Measurements from ENCODE around the gene MACROH2A1.

The MACROH2A1 gene

DNA sequence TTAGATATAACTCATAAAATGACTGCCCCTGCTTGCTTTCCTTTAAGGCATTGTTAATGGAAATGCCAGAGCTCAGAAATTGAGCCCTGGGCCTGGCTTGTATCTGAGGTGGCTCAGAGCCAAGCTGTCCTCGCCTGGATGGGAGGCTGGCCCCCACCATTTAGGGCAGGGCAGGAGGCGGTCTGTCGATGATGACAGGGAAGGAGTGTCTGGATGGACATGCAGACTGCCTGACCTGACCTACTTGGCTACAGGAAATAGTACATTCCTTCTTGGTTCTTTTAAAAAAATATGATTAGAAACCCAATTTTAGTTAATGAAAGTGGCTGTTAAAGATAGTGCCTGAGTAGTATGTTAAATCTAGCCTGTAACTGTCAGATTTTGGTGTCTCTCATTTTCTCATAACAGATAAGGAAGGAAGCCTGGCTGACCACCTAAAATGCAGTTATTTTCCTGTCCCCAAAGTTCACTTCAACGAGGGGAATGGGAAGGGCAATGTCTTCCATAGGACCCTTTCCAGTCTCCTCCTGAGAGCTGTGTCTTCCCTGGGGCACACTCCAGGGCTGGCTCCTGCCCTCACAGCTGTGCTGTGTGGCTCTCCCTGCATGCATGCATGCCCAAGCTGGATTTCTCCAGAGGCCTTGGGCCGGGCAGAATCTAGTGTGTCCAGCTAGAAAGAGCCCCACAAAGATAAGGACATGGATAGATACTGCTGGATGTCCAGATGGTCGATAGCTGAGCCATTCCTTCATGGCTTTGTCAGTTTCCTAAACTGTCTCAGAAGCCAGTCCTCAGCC lies 42.3 kb downstream of the MACROH2A1 start:
- no peak for DNase-seq (ENCODE audit: low read depth, low spot score)

DNA sequence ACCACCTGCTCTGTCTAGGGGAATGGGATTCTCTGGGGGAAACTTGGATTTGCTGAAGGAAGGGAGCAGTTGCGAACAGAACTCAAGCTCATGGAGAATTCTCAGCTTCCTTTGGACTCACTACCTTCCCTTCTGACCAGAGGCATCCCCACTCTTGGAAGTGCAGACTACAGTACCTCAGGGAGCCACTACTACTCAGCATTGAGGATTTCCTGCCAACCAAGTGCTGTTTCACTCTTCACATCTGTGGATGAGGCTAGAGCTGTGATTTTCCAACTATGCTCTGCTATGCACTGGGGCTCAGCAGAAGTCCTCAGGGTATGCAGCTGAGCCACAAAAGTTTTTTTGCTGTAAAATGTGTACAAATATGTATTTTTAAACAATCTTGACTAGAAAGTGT lies 43.9 kb downstream of the MACROH2A1 start:
- no peak for DNase-seq (ENCODE audit: low read depth, low spot score)

DNA sequence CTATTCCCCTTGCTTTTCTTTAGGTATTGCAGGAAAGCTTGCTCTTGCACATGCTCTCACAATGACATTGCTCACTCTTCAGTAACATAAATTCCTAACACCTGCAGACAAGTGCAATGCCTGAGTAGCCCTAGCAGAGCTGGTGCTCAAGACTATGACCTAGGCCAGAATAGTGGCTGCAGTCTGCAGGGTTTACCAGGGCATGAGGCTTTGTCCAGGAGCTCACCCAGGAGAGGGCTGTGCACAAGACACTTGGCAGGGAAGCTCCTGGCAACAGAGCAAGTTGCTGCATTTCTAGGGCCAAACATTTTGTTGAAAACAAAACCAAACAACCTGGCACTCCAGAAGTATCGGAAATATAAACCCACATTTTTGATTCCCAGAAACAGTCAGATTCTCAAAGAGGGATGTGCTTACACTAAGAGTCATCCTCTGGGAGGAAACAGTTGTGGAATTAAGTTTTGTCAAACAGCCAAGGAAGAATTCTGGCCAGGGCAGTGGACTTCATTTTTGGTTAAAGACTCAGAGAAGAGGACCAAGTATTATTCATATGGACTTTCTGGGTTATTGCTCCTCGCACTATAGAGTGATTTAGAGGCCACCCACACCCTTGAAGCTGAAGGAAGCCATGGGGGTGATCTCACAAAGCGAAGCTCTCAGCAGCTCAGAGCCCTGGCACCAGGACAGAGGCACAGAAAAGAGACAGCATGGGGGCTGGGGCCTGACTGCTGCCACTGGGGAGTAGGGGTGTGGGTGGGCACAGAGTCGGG lies 44.9 kb downstream of the MACROH2A1 start:
- no peak for DNase-seq (ENCODE audit: low read depth, low spot score)

DNA sequence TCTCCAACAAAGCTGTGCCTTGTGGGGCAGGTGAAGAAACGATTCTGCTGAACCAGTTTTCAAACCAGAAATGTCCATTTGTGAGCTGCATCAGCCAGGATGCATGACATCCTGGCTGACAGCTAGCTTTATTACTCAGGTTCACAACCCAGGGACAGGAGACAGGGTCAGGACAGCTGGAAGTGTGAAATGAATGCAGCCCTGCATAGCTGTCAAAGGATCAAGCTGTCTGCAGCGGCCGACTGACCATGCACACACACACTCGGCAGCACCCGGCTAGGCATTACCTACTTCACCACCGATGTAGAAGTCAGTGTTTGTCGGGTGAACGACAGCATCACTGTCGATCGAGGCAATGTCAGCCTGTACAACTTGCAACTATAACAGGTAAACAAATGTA lies 48.5 kb downstream of the MACROH2A1 start:
- no peak for DNase-seq (ENCODE audit: low read depth, low spot score)

DNA sequence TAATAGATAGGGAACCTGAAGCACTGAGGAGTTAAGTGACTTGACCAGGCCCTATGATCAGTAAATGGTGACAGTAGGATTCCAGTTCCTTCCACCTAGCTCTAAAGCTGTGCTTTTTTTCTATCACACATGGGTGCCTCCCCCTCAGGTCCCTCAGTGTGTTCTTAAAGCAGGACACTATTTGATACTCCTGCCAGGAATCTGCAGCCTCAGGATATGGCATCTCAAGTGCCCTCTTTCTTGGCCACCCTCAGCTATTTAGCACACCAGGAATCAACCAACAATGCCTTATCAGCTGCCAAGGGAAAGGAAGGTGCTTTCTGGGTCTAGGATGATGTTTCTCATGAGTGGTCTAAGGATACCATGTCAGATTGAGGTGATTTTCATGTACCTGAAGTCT lies 49.1 kb downstream of the MACROH2A1 start:
- no peak for DNase-seq (ENCODE audit: low read depth, low spot score)

DNA sequence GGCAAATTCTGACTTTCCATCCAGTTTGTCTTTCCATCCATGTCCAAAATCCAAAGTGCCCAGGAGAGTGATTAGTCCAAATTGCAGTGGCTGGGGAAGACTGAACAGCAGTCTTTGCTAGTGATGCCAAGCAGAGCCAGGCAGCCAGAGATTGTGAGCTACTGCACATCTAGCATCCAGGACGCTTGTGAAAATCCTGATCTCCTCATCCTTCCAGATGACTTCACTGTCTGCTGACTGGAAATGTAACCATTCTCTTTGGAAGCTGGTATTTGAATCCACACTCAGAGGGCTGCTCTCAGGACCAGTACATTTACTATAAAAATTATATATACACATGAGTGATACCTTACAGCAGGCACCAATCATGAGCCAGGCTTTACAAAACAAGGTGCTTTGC lies 49.6 kb downstream of the MACROH2A1 start:
- DNase-seq (ENCODE audit: low read depth, low spot score), result no peak

DNA sequence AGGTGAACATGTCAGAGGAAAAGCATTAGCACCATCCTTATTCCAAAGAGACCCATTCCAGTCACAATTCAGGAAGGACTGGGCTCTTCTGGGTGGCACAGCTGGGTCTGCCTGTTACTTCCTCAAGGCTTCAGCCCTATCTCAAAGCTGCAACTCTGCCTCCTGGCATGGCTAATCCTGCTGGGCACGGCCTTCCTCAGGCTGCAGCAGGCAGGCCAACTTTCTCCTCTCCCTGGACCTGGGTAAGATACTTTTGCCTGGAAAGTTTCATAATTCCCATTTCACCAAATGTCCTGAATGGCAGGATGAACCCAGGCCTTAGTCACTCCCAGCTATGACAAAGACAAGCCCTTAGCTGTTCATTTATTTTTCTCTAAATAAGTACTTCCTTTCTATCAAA lies 50.1 kb downstream of the MACROH2A1 start:
- no peak for DNase-seq (ENCODE audit: low read depth, low spot score)

DNA sequence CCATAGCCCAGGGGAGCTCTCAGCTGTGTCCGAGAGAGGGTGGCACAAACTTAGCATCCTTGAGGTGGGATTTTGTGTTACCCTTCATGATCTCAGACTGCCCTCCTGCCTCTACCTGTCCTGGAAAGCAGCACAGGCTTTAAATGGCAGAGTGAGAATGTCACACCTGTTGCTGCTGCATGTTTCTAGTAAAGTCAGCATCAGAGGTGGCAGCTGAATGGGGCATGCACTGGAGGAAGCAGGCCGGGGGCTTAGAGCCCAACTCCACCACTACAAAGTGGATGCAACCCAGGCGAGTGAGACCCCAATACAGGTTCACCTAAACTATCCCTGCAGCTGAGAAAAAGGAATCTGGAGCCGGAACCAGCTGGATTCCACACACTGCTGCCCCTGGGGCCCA lies 51.6 kb downstream of the MACROH2A1 start:
- no peak for DNase-seq (ENCODE audit: low read depth, low spot score)

DNA sequence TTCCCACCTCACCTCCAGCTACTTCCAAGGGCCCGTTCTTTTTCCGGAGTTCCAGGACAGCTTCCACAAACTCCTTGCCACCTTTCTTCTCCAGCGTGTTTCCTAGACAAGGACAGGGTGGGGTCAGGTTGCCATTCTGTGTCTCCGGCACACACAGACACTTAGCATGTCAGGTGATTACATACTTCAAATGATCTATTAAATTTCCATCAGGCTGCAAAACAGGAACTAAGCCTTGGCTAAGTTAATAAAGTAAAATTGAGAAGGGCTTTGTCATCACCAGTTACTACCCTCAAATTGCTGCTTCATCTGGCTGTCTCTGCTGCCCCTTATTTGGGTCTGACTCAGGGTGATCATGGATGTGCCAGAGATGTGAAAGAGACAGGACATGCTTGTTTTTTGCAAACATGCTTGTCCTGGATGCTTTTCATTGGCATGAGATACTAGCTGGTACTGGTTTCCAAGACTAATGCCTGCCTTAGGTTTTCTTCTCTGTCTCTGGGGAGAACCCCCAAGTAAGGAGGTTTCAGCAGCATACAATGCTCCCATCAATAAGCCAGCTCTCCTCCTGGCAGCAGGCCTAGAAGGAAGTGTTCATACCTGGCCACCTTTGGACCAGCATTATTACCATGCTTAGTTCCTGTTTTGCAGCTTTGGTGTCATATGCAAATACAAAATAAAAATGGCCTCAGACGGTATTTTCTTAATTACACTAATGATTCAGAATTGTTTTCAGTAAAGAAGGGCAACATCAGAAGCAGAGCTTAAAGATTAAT lies 52.9 kb downstream of the MACROH2A1 start:
- no peak for DNase-seq (ENCODE audit: low read depth, low spot score)

DNA sequence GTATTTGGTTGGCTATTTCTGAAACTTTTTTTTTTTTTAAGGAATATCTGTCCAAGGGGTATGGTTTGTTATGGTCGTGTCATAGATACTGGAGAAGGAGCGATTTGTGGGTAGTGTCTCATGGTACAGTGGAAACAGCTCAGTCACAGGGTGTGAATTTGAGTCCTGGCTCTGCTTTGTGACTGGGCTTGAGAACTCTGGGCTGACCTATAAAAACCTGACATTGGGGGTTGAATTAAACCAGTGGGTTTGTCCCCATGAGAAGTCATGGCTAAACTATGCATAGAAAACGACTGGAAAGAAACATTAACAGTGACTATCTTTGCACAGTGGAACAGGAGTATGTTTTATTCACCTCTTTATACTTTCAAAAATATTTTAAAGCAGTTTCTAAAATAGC lies 54.7 kb downstream of the MACROH2A1 start:
- no peak for DNase-seq (ENCODE audit: low read depth, low spot score)

DNA sequence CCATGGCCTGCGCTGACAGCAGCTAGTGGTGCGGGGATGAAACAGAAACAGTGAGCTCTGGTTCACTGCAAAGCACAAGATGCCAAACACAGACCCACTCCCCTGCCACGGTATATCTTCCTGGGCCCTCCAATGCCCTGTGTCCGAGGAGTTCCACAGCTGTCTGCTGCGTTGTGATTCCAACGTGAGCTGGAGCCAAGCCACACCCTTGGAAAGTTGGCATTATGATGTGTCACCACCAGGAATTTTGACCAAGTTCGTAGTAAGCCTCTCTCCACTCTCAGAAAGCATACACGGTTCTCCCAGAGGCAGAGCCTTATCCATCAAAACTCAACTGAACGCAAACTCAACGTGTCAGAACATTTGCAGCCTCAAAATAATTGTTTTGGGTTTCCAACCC lies 55.6 kb downstream of the MACROH2A1 start:
- DNase-seq (ENCODE audit: low read depth, low spot score), result no peak

DNA sequence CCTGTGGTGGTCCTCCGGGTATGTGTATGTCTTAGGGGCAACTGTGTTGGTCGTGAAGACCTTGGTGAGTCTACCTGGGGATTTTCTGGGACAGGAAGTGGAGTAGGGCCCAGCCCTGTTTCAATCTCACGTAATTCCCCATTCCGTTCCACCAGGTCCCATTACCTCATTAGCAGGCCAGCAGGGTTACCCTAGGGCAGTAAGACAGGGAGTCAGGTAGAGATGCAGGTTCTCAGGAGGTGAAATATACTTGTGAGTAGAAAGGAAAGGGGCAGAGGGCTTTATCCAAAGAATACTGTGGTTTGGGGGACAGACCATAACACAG lies 56.5 kb downstream of the MACROH2A1 start:
- no peak for DNase-seq (ENCODE audit: low read depth, low spot score)

DNA sequence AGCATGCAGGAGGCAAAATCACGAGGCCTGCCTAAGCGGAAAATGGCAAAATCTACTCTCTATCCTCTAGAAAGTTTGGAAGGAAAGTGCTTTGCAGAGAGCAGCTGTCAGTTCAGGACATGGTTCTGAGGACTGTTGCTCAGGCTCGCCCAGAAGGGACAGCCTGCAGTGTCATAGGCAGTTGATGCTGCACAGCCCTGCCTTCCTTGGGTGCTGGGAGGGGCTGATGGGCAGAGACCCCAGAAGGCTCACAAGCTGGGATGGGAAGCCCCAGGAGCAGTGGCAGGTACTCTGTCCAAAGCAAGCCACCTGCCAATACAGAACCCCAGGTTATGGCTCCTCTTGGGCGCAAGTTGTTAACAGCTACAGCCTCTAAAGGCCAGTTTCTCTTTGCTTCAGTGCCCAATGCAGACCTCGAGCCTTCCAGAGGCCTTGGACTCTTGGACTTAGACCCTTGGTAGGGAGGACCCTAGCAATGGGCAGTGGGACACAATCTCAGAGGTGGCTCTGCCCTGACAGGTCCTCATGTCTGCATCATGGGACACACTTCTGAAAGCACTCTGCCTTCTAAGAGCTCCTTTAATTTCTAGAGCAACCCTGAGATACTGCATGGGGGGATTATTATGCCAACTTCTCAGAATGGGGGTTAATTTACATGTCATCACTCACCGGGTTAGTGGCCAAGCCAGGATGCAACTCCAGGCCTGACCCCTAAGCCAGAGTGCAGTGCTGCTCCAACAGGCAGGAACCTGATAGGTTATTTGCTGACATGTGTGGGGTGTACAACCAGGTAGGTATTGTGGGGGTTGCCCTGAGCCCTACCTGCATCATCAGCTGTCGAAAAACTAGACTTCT lies 57.1 kb downstream of the MACROH2A1 start:
- no peak for DNase-seq (ENCODE audit: low read depth, low spot score)

DNA sequence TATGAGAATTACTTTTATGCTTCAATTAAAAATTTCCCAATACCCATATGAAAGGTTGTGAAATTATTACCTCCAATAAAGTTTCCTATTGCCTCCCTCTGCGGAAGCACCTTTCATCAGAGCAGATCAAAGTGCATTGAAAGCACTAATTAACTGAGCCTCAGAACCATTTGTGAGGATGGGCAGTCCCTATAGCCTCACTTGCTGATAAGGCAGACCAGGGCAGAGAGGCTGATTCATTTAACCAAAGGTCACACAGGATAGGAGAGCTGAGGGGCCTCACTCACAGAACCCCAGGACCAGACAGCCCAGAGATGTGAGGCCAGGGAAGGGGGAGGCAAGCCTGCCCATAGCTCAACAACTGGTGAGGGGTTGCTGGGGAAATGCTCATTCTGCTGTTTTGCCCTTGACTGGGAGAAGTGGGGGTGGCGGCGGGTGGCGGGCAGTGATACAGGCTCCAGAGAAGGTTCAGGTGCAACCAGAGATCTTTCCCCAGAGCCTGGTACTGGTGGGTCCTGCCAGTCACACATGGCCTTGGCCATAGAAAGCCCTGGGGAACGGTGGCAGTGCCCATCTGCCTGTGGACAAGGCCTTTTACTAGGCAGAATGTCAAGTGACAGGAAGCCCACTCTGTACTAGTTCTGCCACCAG lies 57.9 kb downstream of the MACROH2A1 start:
- no peak for DNase-seq (ENCODE audit: low read depth, low spot score)

DNA sequence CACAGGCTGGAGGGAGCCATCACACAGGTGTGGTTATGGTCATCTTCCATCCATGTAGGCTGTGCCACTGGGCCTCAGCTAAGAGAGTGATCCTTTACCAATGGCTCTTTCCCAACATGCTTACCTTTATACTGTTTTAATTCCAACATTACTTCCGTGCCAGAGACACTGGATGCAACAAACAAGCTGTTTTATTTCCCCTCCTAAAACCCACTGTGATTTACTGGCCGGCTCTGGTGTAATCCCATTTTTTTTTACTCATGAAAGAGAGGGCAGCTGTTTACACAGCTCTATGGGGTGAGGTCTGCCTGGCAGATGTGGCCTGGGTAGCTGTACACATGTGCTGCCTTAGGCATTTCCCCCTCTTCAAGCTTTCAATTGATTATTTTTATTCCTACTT lies 58.5 kb downstream of the MACROH2A1 start:
- DNase-seq (ENCODE audit: low read depth, low spot score), result no peak

DNA sequence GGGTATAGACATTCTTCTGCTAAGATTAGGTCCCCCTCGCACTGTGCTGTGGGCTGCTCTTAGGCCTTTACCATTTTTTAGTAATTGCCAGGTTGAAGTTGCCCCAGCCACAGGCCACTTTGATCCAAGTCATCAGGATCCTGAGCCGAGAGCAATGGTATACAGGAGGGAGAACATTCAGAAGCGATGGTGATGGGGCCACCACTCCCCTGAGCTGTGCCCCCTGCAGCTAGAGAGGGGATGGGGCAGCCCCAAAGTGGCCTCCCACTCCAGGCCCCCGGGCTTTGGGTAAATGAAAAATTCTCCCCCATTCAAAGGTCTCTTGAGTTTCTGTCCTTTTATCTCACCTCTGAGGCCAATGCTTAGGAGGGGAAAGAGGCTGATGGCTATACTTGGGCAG lies 59.4 kb downstream of the MACROH2A1 start:
- DNase-seq (ENCODE audit: low read depth, low spot score), result no peak

DNA sequence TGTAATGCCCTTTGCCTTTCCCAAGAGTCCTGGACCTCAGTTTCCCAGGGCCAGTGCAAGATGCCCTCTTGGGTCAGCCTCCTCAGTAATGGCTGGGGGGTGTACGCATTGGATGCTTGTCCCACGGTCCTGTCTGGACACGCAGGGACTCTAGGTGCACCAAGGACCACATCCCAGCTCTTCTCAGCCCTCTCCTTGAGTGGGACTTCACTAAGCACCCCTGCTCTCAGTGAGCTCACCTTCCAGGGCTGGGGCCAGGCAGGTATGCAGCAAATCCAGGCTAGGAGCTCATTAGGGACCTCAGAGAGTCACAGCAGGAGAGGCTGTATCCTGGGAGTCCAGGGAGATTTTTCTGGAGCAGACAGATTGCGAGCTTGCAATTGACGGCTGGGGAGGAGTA lies 59.8 kb downstream of the MACROH2A1 start:
- DNase-seq (ENCODE audit: low read depth, low spot score), result no peak

DNA sequence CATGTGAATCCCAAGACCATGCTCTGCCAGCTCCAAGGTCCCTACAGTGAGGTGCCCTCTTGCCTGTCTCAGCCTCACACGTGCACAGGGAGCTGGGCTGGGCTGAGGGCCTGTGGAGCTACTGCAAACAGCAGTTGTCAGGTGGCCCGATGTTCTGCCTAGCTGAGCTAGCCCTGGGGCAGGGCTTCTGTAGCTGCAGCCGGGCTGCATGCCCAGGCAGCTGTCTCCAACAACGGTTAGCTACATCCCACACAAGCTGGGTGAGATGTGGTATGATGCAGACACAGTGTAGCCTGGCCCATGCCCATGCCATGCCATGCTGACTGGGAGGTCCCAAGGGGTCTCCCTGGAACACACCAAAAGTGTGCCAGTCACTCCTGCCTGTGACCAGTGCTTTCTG lies 62.0 kb downstream of the MACROH2A1 start:
- no peak for DNase-seq (ENCODE audit: low read depth, low spot score)

DNA sequence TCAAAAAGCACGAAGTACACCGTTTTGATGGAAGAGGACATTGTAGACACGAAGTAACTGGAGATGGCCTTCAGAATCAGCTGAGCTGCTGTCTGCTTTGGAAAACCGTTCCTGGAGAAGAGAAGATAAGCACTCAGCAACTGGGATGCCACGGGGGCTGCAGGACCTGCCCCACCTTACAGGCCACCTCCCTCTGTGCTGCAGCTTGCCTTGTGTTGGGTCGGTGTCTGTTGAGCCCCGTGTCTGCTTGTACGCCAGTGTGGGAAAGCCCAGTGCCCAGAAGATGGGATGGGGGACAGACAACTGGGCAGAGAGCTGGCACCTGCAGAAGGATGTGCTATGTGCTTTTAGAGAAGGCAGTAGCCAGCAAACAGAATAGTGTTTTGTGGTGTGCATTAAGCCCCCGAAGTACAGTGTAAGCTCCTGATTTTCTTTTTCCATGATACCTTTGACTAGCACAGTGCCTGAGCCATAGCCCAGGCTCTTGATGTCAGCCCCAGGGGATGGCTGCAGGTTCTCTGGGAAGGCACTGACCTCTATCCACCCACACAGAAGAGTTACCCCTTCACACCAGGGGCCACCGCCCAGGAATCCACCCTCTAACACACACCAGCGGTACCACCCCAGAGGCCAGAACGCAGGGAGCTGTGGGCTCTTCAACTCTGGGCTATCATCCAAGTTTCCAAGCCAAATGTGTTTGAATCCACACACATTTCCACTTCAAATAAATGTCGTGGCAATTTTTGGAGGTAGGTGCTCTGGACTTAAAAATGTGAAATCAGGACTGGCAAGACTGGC lies 63.8 kb downstream of the MACROH2A1 start:
- no peak for DNase-seq (ENCODE audit: low read depth, low spot score)

All from smooth muscle cell of the brain vasculature (primary cell).